IPS-NIHi11 (cell line): ENCODE results near the gene C1GALT1.
"Not testable (repeated sequence)": the region's sequence is repeated elsewhere in the genome, so short reads cannot be mapped to it uniquely, and the experiment has no call there.

Experiments
- DNase-seq: peaks from one replicate; pipeline ENCODE4 v3.0.0; 2012; ENCODE audit warnings: mixed read lengths, low spot score

The C1GALT1 gene

GRCh38 chr7:7237201-7237977 is 55.0 kb downstream of the C1GALT1 start:
- no peak for DNase-seq

- no peak for DNase-seq
These were observed 55.6 kb downstream of the C1GALT1 start for GRCh38 chr7:7237978-7238267.

DNA sequence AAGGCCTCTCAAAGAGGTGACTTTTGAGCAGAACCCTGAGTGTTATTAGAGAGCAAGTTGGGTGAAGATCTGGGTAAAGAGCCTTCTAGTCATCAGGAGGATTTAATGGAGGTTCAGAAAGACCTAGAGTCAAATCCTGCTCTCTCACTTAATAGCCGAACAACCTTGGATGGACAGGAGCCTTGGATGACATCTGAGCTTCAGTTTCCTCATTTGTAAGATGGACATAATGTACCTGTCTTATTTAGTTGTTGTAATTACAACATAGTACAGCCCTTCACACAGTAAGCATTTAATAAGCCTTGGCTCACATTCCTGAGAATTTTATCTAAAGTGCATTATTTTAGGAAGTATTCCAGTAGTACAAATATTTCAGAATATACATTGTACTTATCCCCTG is 57.0 kb downstream of the C1GALT1 start:
- no peak for DNase-seq

- no peak for DNase-seq
These were observed 60.6 kb downstream of the C1GALT1 start for GRCh38 chr7:7242899-7243298.

DNA sequence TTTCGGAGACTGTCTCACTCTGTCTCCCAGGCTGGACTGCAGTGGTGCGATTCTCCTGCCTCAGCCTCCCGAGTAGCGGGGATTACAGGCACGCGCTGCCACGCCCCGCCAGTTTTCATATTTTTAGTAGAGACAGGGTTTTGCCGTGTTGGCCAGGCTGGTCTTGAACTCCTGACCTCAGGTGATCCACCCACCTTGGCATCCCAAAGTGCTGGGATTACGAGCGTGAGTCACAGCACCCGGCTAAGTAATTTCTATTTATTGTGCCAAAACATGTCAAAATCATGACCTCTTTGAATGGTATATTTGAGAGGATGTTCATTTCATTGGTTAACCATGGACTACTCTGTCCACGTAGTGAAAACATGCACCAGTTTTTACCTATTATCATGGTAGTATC is 62.9 kb downstream of the C1GALT1 start:
- not testable (repeated sequence) for DNase-seq

GRCh38 chr7:7246223-7246622 is 63.9 kb downstream of the C1GALT1 start:
- no peak for DNase-seq

- no peak for DNase-seq
These were observed 65.3 kb downstream of the C1GALT1 start for GRCh38 chr7:7247658-7248057.

DNA sequence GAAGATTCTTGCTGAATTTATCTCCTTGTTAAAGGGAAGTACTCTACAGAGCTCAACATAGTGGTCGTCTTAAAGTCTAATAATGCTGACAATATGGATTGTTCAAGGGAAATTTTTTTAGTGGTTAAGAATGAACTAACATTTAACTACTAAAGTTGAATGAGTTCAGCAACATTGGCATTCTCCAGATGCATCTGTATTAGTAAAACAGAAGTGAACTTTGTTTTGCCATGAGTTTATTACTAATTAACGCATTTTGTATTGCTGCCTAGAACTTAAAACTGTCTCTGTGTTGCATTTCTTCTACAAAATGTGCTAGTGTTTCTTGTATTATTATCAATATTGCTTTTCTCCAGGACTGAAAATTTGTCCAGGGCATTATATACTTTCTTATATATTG is 67.5 kb downstream of the C1GALT1 start:
- DNase-seq, result no peak

DNA sequence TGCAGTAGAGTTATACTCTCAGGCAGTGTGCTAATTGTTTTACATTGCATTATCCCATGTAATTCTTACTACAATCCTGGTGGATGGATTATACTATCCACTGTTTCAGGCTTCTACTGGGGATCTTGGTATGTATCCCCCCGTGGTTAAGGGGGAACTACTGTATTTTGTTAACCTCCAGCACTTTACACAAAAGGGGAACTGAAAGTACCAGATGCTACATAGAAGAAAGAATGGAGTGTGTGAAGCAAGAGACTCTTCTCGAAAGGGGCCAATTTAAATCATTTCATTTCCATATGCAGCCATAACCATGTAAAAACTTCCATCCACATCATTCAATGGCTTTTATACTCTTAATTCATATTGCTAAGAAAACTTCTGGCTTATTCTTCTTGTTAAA is 69.4 kb downstream of the C1GALT1 start:
- DNase-seq, result no peak

DNA sequence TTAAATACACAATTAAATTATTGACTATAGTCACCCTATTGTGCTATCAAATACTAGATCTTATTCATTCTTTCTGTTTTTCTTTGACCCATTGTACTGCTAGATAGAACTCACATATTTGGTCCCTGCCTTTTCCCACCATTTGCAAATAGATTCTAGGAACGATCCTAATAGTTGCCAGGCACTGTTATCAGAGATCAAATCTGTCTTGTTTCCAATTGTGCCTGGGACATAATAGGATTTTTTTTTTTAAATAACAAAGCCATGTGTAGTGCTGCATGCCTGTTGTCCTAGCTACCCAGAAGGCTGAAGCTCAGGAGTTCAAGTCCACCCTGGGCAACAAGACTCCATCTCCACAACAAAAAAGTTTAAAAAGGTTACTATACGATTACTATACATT is 72.0 kb downstream of the C1GALT1 start:
- no peak for DNase-seq

GRCh38 chr7:7254908-7255307 is 72.6 kb downstream of the C1GALT1 start:
- DNase-seq, result no peak

GRCh38 chr7:7256731-7257274 is 74.5 kb downstream of the C1GALT1 start:
- no peak for DNase-seq

- DNase-seq, result no peak
These were observed 75.8 kb downstream of the C1GALT1 start for GRCh38 chr7:7257899-7258692.

DNA sequence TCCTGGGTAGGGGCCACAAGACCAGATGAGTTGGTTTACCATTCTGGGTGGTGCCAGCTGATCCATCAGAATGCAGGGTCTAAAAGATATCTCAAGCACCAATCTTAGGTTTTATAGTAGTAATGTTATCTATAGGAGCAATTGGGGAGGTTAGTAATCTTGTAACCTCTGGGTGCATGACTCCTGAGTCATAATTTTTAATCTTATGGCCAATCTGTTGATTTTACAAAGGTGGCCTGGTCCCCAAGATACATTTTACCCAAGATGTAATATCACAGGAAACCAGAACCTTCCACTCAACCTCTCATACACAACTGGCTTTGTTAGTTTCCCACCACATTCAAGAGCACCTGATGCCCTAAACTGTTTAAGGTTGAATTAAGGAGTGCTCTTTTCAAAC is 79.5 kb downstream of the C1GALT1 start:
- no peak for DNase-seq

- DNase-seq, result no peak
These were observed 81.2 kb downstream of the C1GALT1 start for GRCh38 chr7:7263297-7264230.

- DNase-seq, result no peak
These were observed 82.1 kb downstream of the C1GALT1 start for GRCh38 chr7:7264306-7265040.

DNA sequence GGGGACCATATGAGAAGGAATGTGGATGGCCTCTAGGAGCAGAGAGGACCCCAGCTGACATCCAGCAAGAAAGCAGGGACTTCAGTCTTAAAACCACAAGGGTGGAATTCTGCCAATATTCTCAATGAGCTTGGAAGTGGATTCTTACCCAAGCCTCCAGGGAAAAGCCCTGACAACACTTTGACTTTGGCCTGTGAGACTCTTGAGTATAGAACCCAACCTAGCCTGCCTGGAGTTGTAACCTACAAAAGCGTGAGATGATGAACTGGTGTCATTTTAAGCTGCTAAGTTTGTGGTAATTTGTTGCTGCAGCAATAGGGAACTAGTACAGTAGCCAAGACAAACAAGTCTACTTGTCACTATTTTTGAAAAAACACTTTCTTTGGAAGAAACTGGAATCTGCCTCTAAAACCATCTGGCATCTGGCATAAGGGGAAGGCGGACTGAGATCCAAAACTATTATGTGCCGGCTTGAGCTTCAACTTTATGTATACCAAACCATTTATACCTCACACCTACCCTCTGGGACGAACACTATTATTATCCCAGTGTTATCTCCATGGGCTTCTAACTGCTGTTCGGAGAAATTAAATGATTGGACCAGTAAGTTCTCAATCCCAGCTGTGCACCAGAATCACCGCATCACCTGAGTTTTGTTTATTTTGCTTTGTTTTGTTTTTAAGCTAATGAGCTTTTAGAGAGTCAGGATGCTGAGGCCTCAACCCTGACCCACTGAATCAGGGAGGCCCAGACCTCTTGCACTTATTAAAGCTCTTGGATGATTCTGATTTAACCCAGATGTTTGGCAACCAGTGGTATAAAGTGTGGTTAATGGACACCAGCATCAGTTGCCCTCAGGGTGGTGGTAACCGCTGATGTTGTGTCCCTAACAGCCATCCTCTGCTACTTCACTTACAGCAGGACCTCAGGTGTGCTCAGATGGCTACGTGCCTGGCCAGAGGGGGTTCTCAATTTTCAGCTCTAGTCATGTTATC is 83.0 kb downstream of the C1GALT1 start:
- DNase-seq, result no peak

GRCh38 chr7:7266257-7266881 is 84.0 kb downstream of the C1GALT1 start:
- no peak for DNase-seq

DNA sequence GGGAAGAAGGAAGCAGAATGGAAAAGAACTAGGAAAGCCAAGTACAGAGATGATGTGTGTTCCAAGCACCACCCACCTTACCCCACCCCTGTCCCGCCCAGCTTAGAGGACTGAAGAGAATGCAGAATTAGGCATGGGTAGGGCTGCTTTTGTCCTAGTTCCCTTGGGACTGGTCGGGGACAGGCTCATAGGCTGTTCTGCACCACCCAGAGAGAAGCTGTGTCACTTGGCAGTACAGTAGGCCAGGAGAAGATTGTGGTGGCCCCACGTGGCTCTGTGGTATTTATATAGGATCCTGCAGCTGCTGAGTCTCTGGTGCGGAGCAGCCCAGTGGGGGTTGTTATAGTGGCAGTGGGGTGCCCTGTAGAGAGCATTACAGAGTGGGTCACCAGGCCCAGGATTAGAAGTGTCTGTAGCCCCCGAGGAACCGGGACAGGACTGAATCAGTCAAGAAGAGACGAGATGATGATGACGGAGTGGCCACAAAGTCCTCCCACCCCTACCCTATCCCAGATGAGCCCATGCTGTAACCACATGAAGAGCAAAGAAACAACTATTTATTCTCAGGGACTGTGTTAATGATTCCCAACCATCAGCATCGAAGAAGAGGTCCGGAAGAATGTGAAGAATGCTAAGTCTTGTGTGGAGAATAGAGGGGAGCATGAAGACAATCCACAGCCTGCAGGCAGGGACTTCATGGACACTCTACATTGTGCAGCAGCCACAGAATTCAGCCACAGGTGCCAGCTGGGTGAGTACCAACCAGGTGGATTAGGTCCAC is 88.9 kb downstream of the C1GALT1 start:
- no peak for DNase-seq
